ENCODE measurements around the gene RBM46.
A peak's percentile ranks its signal among the peaks of the same experiment; 100 is the strongest.
"Not testable (repeated sequence)": the region's sequence is repeated elsewhere in the genome, so short reads cannot be mapped to it uniquely, and the experiment has no call there.

Gene RBM46

GRCh38 chr4:154836513-154836912, 55.4 kb downstream of the RBM46 start:
- DNase-seq (ENCODE audit: low read depth), result no peak

GRCh38 chr4:154838155-154838554, 57.1 kb downstream of the RBM46 start:
- DNase-seq (ENCODE audit: low read depth), result no peak

DNA sequence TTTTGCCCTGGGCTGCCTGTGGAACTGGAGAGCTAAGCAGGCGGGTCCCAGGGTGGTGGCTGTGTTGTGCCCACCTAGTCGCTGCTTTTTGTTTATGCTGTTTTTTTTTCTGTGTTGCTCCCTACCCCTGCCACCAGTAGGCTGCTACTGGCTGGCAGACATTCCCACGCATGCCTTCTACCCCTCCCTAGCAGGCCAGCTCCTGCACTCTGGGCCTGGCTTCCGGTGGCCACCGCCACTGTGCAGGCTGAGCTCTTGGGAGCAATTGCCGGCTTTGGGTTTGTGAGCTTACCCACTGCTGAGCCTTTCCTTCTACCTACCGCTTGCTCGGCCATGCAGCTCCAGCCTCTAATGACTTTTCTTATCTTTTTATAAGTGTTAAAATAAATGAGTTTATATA, 57.6 kb downstream of the RBM46 start:
- no peak for DNase-seq (ENCODE audit: low read depth)

GRCh38 chr4:154854362-154854761, 73.3 kb downstream of the RBM46 start:
- peak; percentile 5 for DNase-seq (ENCODE audit: low read depth)

DNA sequence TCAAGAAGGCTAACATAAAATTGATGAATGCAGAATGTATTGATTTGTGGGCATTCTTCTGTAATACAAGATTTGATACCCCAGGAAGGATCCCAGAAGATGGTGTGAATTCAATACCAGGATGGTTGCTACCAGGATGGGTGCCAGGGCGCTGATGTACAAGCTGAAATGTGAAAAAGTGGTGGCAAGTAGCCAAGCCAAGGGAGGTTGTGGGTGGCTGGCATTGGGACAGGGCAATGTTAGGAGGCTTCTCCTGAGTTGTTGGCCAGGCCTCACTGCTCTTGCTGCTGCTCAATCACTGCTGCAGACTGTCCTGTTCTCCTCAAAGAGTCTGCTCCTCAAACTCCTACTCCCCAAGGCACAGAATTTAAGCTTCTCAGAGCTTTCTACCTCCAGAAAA, 77.1 kb downstream of the RBM46 start:
- DNase-seq (ENCODE audit: low read depth), result no peak

GRCh38 chr4:154868414-154869194, 87.5 kb downstream of the RBM46 start:
- DNase-seq (ENCODE audit: low read depth), result no peak

- no peak for DNase-seq (ENCODE audit: low read depth)
Measured at GRCh38 chr4:154869301-154869700, 88.2 kb downstream of the RBM46 start.

- DNase-seq (ENCODE audit: low read depth), result no peak
Measured at GRCh38 chr4:154872198-154872597, 91.1 kb downstream of the RBM46 start.

GRCh38 chr4:154874049-154874448, 93.0 kb downstream of the RBM46 start:
- not testable (repeated sequence) for DNase-seq (ENCODE audit: low read depth)

GRCh38 chr4:154877110-154877760, 96.2 kb downstream of the RBM46 start:
- no peak for DNase-seq (ENCODE audit: low read depth)

All from HS-5 (cell line).